ENCODE results near the gene TSPOAP1.

GRCh38 chr17:58265902-58266875 is 62.4 kb downstream of the TSPOAP1 start:
- no peak for TF ChIP-seq CTCF (IDR thresholded peaks at IDR 0.05)
- no peak for TF ChIP-seq POLR2A (IDR thresholded peaks at IDR 0.05)
